ENCODE measurements around the gene FOXD2.

The FOXD2 gene

DNA sequence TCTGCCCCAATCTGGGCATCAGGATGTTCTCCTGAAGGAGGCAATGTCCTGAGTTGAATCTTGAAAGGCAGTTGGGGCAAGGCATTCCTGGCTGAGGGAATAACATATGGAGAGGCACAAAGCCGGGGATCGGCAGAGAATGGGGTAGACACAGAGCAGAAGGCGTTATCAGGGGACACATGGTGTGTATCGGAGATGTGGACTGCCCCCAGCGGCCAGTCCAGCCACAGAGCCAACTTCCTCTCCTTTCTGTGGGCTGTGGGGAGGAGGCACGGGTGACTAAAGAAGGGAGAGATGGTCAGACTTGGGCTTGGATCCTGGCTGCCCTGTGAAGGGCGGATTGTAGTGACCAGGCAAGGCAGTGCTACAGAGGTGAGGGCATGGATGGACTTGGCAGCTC, 32.1 kb downstream of the FOXD2 start:
- TF ChIP-seq, protein P1, sequence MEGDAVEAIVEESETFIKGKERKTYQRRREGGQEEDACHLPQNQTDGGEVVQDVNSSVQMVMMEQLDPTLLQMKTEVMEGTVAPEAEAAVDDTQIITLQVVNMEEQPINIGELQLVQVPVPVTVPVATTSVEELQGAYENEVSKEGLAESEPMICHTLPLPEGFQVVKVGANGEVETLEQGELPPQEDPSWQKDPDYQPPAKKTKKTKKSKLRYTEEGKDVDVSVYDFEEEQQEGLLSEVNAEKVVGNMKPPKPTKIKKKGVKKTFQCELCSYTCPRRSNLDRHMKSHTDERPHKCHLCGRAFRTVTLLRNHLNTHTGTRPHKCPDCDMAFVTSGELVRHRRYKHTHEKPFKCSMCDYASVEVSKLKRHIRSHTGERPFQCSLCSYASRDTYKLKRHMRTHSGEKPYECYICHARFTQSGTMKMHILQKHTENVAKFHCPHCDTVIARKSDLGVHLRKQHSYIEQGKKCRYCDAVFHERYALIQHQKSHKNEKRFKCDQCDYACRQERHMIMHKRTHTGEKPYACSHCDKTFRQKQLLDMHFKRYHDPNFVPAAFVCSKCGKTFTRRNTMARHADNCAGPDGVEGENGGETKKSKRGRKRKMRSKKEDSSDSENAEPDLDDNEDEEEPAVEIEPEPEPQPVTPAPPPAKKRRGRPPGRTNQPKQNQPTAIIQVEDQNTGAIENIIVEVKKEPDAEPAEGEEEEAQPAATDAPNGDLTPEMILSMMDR (IDR thresholded peaks at IDR 0.05) = no peak
- no peak for TF ChIP-seq ZFX (IDR thresholded peaks at IDR 0.05; ENCODE audit: borderline replicate concordance)
- H3K27ac ChIP-seq = no peak overlapping the region

- no peak overlapping the region for H3K27ac ChIP-seq
- TF ChIP-seq ZFX (IDR thresholded peaks at IDR 0.05; ENCODE audit: borderline replicate concordance) = no peak
- TF ChIP-seq, protein P1 (IDR thresholded peaks at IDR 0.05) = no peak
Observed at GRCh38 chr1:47471163-47471562, 33.3 kb downstream of the FOXD2 start.

- H3K27ac ChIP-seq = no peak overlapping the region
- TF ChIP-seq, protein P1 (IDR thresholded peaks at IDR 0.05) = no peak
- no peak for TF ChIP-seq ZFX (IDR thresholded peaks at IDR 0.05; ENCODE audit: borderline replicate concordance)
Observed at GRCh38 chr1:47474278-47475193, 36.7 kb downstream of the FOXD2 start.

DNA sequence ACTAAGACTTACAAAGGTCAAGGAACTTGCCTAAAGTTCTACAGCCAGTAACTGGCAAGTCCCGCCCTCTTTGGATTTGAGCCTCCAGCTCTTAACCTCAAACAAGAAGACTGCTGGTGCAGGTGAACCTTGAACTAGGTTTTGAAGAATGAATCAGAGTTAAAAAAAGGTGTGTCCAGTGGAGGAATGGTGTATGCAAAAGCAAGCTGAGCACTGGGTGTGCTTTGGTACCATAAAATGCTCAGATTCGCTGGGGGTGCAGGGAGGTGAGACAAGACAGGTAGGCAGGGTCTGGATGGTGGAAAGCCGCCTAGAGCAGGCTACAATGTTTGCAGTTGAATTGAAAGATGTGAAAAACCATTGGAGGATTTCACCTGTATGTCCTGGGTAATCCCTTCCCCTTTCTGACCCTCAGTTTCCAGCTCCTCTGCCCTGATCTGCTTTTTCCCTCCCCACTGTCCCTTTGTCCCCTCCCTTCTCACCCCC, 39.8 kb downstream of the FOXD2 start:
- TF ChIP-seq, protein P1 (IDR thresholded peaks at IDR 0.05) = no peak
- TF ChIP-seq ZFX (IDR thresholded peaks at IDR 0.05; ENCODE audit: borderline replicate concordance) = no peak
- H3K27ac ChIP-seq = peak overlapping the region; percentile 71

DNA sequence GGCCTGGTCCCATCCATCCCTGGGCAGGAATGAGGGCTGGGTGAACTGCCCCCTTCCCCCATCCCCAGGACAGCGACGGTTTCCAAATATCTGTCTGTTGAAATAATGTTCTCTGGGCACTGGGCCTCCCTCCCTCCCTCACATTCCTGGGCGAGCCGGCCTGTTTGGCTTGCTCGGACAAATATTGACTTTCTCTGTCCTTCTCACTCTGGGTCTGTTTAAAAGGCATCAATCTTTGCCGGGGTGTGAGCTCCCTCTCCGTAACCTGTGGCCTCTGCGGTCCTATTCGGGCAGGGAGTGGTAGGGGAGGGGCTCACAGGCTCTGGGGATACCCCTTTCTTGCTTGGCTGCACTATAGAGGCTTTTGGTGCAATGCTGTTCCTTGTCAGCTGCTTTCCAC, 40.2 kb downstream of the FOXD2 start:
- H3K27ac ChIP-seq = peak overlapping the region; percentile 71
- TF ChIP-seq ZFX (IDR thresholded peaks at IDR 0.05; ENCODE audit: borderline replicate concordance) = no peak
- TF ChIP-seq, protein P1 (IDR thresholded peaks at IDR 0.05) = no peak

- TF ChIP-seq ZFX (IDR thresholded peaks at IDR 0.05; ENCODE audit: borderline replicate concordance) = no peak
- TF ChIP-seq, protein P1 (IDR thresholded peaks at IDR 0.05) = no peak
- no peak overlapping the region for H3K27ac ChIP-seq
Observed at GRCh38 chr1:47479664-47480063, 41.8 kb downstream of the FOXD2 start.

- TF ChIP-seq ZFX (IDR thresholded peaks at IDR 0.05; ENCODE audit: borderline replicate concordance) = no peak
- TF ChIP-seq, protein P1 (IDR thresholded peaks at IDR 0.05) = no peak
- H3K27ac ChIP-seq = no peak overlapping the region
Observed at GRCh38 chr1:47481936-47482335, 44.1 kb downstream of the FOXD2 start.
